ENCODE results near the gene NGEF.

Gene NGEF

GRCh38 chr2:232925821-232926156, 87.3 kb downstream of the NGEF start:
- no peak for TF ChIP-seq CTCF (IDR thresholded peaks at IDR 0.05)
- TF ChIP-seq ZFX (IDR thresholded peaks at IDR 0.05; ENCODE audit: borderline replicate concordance), result no peak
- no peak overlapping the region for H3K27ac ChIP-seq

DNA sequence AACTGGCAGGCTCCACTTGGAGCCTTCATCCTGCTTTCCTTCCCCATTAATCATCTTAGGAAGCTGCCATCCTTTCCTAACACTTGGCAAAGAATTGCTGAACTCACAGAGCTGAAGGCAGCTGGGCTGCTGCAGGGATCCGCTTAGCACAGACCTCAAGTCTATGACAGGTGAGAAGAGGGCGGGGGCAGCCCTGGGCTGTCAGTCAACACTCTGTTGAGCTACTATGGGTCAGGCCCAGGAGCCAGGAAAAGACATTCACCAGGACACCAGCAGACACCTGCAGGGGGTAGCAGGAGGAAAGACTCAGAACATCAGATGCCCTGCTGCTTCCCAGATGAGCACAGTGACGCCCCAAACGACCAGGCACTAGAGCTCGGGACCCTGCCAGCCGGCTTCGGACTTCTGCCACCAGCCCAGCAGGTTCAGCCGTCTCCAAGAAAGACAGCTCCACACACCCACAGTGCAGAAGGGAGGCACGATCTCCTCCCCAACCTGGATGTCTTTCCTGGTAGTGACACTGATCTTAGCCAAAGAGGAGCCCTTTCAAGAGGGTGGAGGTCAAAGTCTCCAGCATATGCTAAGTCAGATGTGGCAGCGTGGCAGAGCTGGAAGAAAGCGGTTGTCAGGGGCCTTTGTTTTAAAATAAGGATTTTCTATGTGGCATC, 87.8 kb downstream of the NGEF start:
- H3K27ac ChIP-seq, result no peak overlapping the region
- TF ChIP-seq CTCF (IDR thresholded peaks at IDR 0.05), result no peak
- TF ChIP-seq ZFX (IDR thresholded peaks at IDR 0.05; ENCODE audit: borderline replicate concordance), result no peak

- TF ChIP-seq ZFX (IDR thresholded peaks at IDR 0.05; ENCODE audit: borderline replicate concordance) (no peak), CTCF (IDR thresholded peaks at IDR 0.05) (no peak)
- H3K27ac ChIP-seq, result no peak overlapping the region
These were observed 88.6 kb downstream of the NGEF start for GRCh38 chr2:232924433-232924832.

- TF ChIP-seq CTCF (IDR thresholded peaks at IDR 0.05), result no peak
- no peak for TF ChIP-seq ZFX (IDR thresholded peaks at IDR 0.05; ENCODE audit: borderline replicate concordance)
- H3K27ac ChIP-seq, result no peak overlapping the region
These were observed 92.3 kb downstream of the NGEF start for GRCh38 chr2:232920760-232921159.

GRCh38 chr2:232920055-232920454, 93.0 kb downstream of the NGEF start:
- H3K27ac ChIP-seq, result no peak overlapping the region
- TF ChIP-seq CTCF (IDR thresholded peaks at IDR 0.05) (no peak), ZFX (IDR thresholded peaks at IDR 0.05; ENCODE audit: borderline replicate concordance) (no peak)

- TF ChIP-seq CTCF (IDR thresholded peaks at IDR 0.05), result no peak
- TF ChIP-seq ZFX (IDR thresholded peaks at IDR 0.05; ENCODE audit: borderline replicate concordance), result no peak
- H3K27ac ChIP-seq, result no peak overlapping the region
These were observed 93.9 kb downstream of the NGEF start for GRCh38 chr2:232919141-232919540.

GRCh38 chr2:232913903-232914302, 99.2 kb downstream of the NGEF start:
- H3K27ac ChIP-seq, result no peak overlapping the region
- TF ChIP-seq CTCF (IDR thresholded peaks at IDR 0.05) (no peak), ZFX (IDR thresholded peaks at IDR 0.05; ENCODE audit: borderline replicate concordance) (no peak)

Measured in 22Rv1 (cell line).